NCI-H82 treated with DMSO at 0.1 percent for 48 hours (cell line): ENCODE measurements around the gene NAA40.
"Not testable (repeated sequence)": the region's sequence is repeated elsewhere in the genome, so short reads cannot be mapped to it uniquely, and the experiment has no call there.

ENCODE experiments used
- DNase-seq: peaks from one replicate; lab custom pipeline; 2025; ENCODE audit not compliant: unreplicated experiment; lab: John Stamatoyannopoulos, UW

Gene NAA40

GRCh38 chr11:63937713-63938478 lies 906 bp upstream of the NAA40 start:
- no peak for DNase-seq

GRCh38 chr11:63939397-63939891 lies 642 bp downstream of the NAA40 start:
- no peak for DNase-seq

GRCh38 chr11:63940786-63941185 lies 2.0 kb downstream of the NAA40 start:
- DNase-seq = no peak

- no peak for DNase-seq
Measured at GRCh38 chr11:63941901-63942300, 3.1 kb downstream of the NAA40 start.

DNA sequence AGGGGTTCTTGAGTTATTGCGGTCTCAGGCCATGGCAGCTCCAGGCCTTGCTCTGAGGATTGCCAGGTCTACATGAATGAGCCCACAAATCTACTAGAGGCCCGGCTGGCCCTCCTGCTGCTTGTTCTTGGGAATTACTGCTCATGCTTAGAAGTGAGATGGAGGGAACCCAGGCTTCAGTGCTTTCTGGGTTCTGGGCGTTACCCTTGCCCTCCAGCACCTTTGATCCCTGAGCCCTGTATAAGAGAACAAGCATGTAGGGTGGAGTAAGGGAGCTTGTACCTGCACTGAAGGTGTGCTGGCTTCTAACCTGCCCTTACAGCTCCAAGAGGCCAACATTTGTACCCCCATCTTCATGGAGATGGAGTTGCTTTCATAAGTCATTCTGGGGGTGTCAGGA lies 4.0 kb downstream of the NAA40 start:
- no peak for DNase-seq

DNA sequence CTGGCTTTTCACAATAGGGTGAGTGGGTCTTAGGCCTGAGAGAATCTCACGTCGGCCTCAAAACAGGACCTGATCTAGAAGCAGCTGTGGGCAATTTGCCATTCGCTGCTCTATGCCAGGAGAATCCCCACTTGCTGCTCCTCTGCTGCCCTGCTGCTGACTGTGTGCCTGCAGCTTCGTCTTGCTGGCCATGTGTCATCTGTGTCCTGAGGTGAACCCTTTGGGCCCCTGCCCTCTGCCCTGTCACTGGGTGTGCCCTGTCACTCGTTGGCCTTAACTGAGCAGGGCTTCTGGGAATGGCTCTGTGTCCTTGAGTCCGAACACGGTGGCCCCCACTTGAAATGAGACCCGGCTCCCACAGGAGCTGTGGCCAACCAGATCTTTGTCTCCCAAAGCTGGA lies 6.2 kb downstream of the NAA40 start:
- no peak for DNase-seq

DNA sequence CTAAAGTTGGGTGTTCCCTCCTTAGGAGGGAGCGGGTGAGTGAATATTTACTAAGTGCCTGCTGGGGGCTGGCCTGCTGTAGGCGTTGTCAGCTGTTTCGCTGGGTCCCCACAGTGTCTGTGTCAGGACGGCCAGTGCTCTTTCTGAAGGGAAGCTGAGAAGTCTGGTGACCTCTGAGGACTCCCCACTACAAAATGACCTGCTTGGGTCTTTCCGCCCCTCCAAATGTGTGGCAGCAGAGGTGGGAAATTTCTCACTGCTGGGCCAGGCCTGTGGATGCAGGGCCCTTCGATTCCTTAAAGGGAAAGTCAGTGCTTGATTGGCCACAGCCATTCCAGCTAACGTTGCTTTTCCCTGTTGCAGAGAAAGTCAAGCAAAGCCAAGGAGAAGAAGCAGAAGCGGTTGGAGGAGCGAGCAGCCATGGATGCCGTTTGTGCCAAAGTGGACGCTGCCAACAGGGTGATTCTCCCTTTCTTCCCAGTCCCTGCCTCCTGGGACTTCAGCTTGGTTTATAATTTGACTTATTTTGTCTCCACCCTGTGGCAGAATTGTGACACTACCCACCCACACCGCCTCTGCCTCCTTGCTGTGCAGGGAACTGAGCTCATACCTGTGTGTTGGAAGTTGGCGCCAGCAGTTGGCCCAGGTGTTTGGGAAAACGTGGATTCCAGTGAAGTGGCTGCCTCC lies 6.8 kb downstream of the NAA40 start:
- no peak for DNase-seq

GRCh38 chr11:63951779-63952536 lies 13.2 kb downstream of the NAA40 start:
- DNase-seq = no peak

DNA sequence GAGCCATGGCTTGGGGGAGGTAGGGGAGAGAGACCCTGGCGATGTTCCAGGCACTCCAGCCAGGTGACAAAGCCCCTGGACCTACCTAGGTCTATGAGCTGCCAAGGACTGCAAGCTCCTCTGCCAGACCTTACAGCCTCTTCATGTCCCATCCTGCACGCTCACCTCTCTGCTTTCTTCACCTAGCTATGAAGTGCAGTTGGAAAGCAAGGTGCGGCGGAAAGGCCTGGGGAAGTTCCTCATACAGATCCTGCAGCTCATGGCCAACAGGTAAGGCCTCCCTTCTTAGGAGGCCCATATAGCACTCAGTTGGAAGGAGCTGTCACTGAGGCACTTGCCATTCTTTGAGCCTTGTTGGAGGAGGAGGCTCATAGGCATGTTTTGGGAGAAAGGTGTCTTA lies 13.8 kb downstream of the NAA40 start:
- no peak for DNase-seq

DNA sequence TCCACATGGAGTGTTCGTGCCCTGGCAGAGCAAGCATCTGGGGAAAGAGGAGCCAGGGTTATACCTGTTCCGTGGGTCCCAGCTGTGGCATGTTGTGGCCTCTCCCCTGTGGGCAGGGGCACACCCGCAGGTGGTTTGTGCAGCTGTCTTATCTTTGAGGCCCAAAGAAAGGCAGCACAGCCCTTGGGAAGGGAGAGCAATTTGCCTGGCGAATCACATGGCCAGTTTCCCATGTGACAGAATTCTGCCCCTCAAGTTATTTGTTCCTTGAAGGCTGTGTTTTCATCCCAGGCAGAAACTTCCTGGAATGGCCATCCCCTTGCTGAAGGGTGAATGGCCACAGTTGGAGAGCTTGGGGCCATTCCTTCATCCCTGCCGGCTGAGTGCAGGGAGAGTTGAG lies 19.2 kb downstream of the NAA40 start:
- DNase-seq = no peak

GRCh38 chr11:63961608-63962412 lies 23.0 kb downstream of the NAA40 start:
- no peak for DNase-seq

- DNase-seq = not testable (repeated sequence)
Measured at GRCh38 chr11:63963895-63964294, 25.1 kb downstream of the NAA40 start.

- no peak for DNase-seq
Measured at GRCh38 chr11:63966444-63966843, 27.6 kb downstream of the NAA40 start.

DNA sequence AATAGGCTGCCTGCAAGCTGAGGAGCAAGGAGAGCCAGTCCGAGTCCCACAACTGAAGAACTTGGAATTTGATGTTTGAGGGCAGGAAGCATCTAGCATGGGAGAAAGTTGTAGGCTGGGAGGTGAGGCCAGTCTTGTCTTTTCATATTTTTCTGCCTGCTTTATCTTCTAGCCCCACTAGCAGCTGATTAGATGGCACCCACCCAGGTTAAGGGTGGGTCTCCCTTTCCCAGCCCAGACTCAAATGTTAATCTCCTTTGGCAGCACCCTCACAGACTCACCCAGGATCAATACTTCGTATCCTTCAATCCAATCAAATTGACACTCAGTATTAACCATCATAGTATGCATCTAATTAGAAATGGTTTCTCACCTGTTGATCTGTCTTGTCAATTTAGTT lies 30.7 kb downstream of the NAA40 start:
- DNase-seq = no peak

- DNase-seq = no peak
Measured at GRCh38 chr11:63970902-63971301, 32.1 kb downstream of the NAA40 start.

GRCh38 chr11:63973912-63974258 lies 35.1 kb downstream of the NAA40 start:
- not testable (repeated sequence) for DNase-seq

GRCh38 chr11:63974259-63975143 lies 35.7 kb downstream of the NAA40 start, which contains the start of gene COX8A:
TSS of gene COX8A (plus strand) at chr11:63974620. CDS start at chr11:63974681, 61 bp downstream.
- DNase-seq = peak; percentile 97

GRCh38 chr11:63978551-63979239 lies 39.9 kb downstream of the NAA40 start:
- DNase-seq = no peak

DNA sequence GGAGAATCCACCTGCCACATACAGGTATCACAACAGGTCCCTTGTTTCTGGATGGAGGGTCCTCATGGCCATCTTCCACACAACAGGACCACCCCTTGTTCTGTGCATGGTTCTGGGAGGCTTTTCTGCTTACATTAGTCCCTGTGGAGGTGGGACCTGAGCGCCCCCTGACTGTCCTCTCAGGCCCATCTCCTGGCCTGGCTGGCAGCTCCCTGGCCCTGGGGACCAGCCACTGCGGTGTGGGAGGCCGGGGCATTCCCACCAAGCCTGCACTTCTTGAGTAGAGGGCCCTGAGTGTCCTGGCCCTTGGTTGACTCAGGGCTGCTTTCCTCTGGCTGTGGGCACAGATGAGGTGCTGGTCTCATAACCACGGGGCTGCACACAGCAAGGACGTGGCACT lies 40.6 kb downstream of the NAA40 start:
- DNase-seq = no peak
